Mucosa of descending colon (tissue), 3 donors: ENCODE measurements around the gene PRMT1. TPM values are rescaled to one million over a fixed set of nuclear protein-coding genes. Genes with fewer than 3 reads are reported as not detected.

Experiments
- ATAC-seq: fragments of 200-7000 bp; cut with Tn5 transposase; one replicate; pipeline ENCODE4 v1.9.1; 2020; ENCODE audit warnings: mild to moderate bottlenecking, moderate library complexity
- DNase-seq, 3 donors: peaks; one replicate each; pipeline ENCODE4 v3.0.0-alpha.2; 2020
- H3K36me3 ChIP-seq: fragments of 200-600 bp; one replicate; pipeline ENCODE4 v1.8.0; 2021; ENCODE audit warnings: low read depth, mild to moderate bottlenecking
- H3K4me1 ChIP-seq: fragments of 200-600 bp; one replicate; pipeline ENCODE4 v1.8.0; 2021; ENCODE audit warnings: low read depth, mild to moderate bottlenecking
- H3K4me3 ChIP-seq: fragments of 200-600 bp; one replicate; pipeline ENCODE4 v1.8.0; 2021; ENCODE audit warnings: mild to moderate bottlenecking
- H3K9me3 ChIP-seq: fragments of 200-600 bp; one replicate; pipeline ENCODE4 v1.8.0; 2021; ENCODE audit warnings: mild to moderate bottlenecking
- intact Hi-C, 2 donors: fragments of 100-400 bp; cut with DNase I in 1 of 2; cut with micrococcal nuclease in 1 of 2; formaldehyde crosslinking; loops; one replicate each; pipeline versions ENCODE4 v1.11.0 to v1.11.1; 2022; cut with DNase I, micrococcal nuclease
- total RNA-seq, 3 donors: library from RNA; stranded (reverse); fragmentation: NEBNext Ultra II Directional in 2 of 3; extraction: Animal tissue kit (Norgen Biotek cat#: 25700) in 2 of 3; gene quantifications; one replicate each; pipeline versions ENCODE4 v1.2.1 to v1.2.4, GENCODE V29; 2021 to 2023
- TF ChIP-seq, protein P1 (sequence below): fragments of 200-600 bp; IDR thresholded peaks from one replicate; pipeline ENCODE4 v1.8.0; 2022; ENCODE audit warnings: antibody characterized with exemption, mild to moderate bottlenecking
- donor health status: DM: no; HTN: no; CAD: no; lungs with moderate emphysema.
- donor health status: DM: no; HTN: no; CAD: no.
- donor health status: DM: no; HTN: yes; CAD: no.

Gene PRMT1
- total RNA-seq, 3 donors from 2014 or later: 68.1 to 101 (median 94.8) TPM

DNA sequence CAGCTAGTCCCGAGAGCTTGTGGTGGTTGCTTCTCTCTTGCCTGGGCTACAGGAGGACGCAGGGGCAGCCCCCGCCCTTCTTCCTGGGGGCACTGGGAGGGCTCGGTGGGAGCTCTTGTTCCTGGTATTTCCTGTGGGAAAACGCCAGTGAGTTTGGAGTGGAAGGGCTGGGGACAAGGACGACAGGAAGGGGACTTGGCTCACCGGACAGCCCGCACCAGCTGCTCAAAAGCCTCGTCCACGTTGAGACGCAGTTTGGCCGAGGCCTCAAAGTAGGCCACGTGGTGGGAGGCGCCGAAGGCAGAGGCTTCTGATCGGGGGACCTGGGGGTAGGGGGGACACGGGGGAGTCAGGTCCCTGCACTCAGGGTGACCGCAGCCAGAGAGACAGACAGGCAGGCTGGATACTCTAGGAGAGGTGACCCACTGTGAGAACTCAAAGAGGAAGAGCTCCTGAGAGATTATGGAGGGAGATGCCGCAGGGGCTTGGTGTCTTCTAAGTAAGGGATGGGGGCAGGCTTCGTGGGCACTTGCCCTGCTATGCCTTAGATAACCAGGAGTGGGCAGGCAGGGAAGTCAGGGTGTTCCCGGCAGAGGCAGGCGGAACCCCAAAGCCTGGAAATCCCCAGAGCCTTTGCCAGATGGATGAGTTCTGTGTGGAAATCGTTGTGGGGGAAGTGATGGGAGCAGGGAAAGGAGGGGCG lies 41.4 kb upstream of the PRMT1 start:
- intact Hi-C loops: no loop called here
- TF ChIP-seq, protein P1, sequence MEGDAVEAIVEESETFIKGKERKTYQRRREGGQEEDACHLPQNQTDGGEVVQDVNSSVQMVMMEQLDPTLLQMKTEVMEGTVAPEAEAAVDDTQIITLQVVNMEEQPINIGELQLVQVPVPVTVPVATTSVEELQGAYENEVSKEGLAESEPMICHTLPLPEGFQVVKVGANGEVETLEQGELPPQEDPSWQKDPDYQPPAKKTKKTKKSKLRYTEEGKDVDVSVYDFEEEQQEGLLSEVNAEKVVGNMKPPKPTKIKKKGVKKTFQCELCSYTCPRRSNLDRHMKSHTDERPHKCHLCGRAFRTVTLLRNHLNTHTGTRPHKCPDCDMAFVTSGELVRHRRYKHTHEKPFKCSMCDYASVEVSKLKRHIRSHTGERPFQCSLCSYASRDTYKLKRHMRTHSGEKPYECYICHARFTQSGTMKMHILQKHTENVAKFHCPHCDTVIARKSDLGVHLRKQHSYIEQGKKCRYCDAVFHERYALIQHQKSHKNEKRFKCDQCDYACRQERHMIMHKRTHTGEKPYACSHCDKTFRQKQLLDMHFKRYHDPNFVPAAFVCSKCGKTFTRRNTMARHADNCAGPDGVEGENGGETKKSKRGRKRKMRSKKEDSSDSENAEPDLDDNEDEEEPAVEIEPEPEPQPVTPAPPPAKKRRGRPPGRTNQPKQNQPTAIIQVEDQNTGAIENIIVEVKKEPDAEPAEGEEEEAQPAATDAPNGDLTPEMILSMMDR: no peak
- Histone ChIP-seq H3K9me3 (no peaks in the 10 kb centered on the region), H3K36me3 (no peaks in the 10 kb centered on the region), H3K4me3 (no peak overlapping the region), H3K4me1 (peaks cover 19% of the 10 kb centered on the region)
- DNase-seq (no peak), ATAC-seq (no peak)

DNA sequence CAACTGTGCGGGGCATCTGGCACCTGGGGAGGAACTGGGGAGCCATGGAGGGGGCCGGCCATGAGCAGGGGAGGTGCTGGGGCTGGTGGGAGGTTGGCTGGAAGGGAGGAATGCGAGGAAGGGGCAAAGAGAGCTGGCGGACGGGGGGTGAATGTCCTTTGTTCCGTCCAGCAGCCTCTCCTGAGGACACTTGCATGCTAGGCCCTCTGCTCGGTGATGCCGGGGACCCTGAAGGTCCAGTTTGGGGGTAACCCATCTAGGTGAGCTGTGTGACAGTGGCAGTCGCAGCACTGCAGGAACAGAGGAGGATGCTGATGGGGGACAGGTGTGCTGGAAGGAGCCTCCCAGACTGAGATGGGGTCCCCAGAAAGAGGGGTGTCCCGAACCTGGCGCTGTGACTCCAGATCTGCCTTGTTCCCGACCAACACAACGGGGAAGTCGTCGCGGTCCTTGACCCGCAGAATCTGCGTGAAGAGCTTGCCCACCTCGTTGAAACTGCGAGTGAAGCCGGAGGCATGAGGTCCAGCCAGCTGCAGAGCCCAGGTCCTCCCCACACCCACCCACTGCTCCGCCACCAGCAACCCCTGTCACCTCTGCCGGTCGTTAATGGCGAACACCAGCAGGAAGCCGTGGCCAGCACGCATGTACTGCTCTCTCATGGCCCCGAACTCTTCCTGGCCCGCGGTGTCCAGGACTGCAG lies 40.7 kb upstream of the PRMT1 start:
- peaks cover 22% of the 10 kb centered on the region for H3K4me1 ChIP-seq

GRCh38 chr19:49637821-49638738 lies 39.0 kb upstream of the PRMT1 start:
- no peak overlapping the region for H3K4me3 ChIP-seq
- TF ChIP-seq, protein P1: no peak
- intact Hi-C loops: no loop called here
- DNase-seq (peak; percentile 88 to 93 (median 93)), ATAC-seq (peak; percentile 45)
- H3K36me3 ChIP-seq: peaks cover 5% of the 10 kb centered on the region
- no peaks in the 10 kb centered on the region for H3K9me3 ChIP-seq
- peaks cover 26% of the 10 kb centered on the region for H3K4me1 ChIP-seq

More for the DNA sequence above, 40.7 kb upstream of the PRMT1 start:
- intact Hi-C loops: no loop called here
- peak in 1 of 3 donors; percentile 39 for DNase-seq
- Histone ChIP-seq H3K36me3 (no peaks in the 10 kb centered on the region), H3K4me3 (no peak overlapping the region), H3K9me3 (no peaks in the 10 kb centered on the region)
- TF ChIP-seq, protein P1: no peak
- no peak for ATAC-seq

DNA sequence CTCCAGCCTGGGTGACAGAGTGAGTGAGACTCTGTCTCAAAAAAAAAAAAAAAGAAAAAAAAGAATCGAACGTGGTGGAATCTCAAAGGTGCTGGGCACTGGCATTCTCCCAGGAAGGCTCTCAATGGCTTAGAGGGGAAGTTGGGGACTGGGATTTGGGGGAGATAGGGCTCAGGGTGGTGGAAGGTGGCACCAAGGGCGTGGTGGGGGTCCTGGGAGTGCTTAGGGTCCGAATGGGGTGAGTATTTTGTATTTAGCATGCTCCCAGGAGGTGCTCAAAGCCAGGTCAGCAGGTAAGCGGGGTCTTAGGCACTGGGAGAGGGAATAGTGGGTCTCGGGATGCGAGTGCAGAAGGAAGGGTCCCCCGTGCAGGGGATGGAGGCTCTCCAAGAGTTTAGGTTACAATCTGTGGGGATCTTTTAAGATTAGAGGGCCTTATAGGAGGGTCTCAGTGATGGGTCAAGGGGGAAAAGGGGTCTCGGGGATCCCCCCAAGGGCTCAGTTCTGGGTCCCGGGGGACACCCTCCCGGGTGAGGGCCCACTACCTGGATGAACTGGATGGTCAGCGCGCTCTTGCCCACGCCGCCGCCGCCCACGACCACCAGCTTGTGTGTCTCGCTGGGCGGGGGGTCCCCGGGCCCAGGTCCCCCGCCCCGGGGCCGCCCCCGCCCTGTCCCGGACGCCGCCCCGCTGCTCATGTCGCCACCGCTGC lies 37.5 kb upstream of the PRMT1 start:
- Histone ChIP-seq H3K9me3 (no peaks in the 10 kb centered on the region), H3K4me1 (peaks cover 32% of the 10 kb centered on the region), H3K4me3 (peak overlapping the region; percentile 28), H3K36me3 (peaks cover 5% of the 10 kb centered on the region)
- peak in 2 of 3 donors; percentile 57 for DNase-seq
- intact Hi-C loops: no loop called here
- ATAC-seq: no peak
- TF ChIP-seq, protein P1: no peak
